ENCODE data around the gene TAF6.

- TF ChIP-seq, protein P1, sequence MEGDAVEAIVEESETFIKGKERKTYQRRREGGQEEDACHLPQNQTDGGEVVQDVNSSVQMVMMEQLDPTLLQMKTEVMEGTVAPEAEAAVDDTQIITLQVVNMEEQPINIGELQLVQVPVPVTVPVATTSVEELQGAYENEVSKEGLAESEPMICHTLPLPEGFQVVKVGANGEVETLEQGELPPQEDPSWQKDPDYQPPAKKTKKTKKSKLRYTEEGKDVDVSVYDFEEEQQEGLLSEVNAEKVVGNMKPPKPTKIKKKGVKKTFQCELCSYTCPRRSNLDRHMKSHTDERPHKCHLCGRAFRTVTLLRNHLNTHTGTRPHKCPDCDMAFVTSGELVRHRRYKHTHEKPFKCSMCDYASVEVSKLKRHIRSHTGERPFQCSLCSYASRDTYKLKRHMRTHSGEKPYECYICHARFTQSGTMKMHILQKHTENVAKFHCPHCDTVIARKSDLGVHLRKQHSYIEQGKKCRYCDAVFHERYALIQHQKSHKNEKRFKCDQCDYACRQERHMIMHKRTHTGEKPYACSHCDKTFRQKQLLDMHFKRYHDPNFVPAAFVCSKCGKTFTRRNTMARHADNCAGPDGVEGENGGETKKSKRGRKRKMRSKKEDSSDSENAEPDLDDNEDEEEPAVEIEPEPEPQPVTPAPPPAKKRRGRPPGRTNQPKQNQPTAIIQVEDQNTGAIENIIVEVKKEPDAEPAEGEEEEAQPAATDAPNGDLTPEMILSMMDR (IDR thresholded peaks at IDR 0.05) = no peak
- TF ChIP-seq POLR2A (IDR thresholded peaks at IDR 0.05) = no peak
These were observed 40.0 kb upstream of the TAF6 start for GRCh38 chr7:100159099-100159623.
